Measurements from ENCODE around the gene PCDHA5. TPM values are rescaled to one million over a fixed set of nuclear protein-coding genes. Genes with fewer than 3 reads are reported as not detected.
"Not testable (repeated sequence)": the region's sequence is repeated elsewhere in the genome, so short reads cannot be mapped to it uniquely, and the experiment has no call there.

PCDHA5 gene
- under 0.01 TPM for total RNA-seq

- peak in 1 of 3 donors; percentile 9 for DNase-seq (ENCODE audit: low read depth in 2 of 3, low spot score in 2 of 3)
Observed at GRCh38 chr5:140821375-140822280, at the start of gene PCDHA5. TSS of gene PCDHA5 (plus strand) at chr5:140821613.

- no peak for DNase-seq (ENCODE audit: low read depth in 2 of 3, low spot score in 2 of 3)
Observed at GRCh38 chr5:140780512-140780911, 40.9 kb upstream of the PCDHA5 start.

GRCh38 chr5:140785905-140786686 is 35.3 kb upstream of the PCDHA5 start, which contains the start of gene PCDHA1:
TSS of gene PCDHA1 (plus strand) at chr5:140786140.
- DNase-seq (ENCODE audit: low read depth in 2 of 3, low spot score in 2 of 3), result no peak

GRCh38 chr5:140787422-140787821 is 34.0 kb upstream of the PCDHA5 start:
- not testable (repeated sequence) for DNase-seq (ENCODE audit: low read depth in 2 of 3, low spot score in 2 of 3)

GRCh38 chr5:140787849-140788504 is 33.4 kb upstream of the PCDHA5 start:
- DNase-seq (ENCODE audit: low read depth in 2 of 3, low spot score in 2 of 3), result not testable (repeated sequence)

GRCh38 chr5:140791089-140791488 is 30.3 kb upstream of the PCDHA5 start:
- DNase-seq (ENCODE audit: low read depth in 2 of 3, low spot score in 2 of 3), result no peak

GRCh38 chr5:140794595-140795258 is 26.7 kb upstream of the PCDHA5 start, which contains the start of gene PCDHA2:
TSS of gene PCDHA2 (plus strand) at chr5:140794852.
- DNase-seq (ENCODE audit: low read depth in 2 of 3, low spot score in 2 of 3), result no peak

- no peak for DNase-seq (ENCODE audit: low read depth in 2 of 3, low spot score in 2 of 3)
Observed at GRCh38 chr5:140795259-140795641, 26.2 kb upstream of the PCDHA5 start.

GRCh38 chr5:140796072-140796717 is 25.2 kb upstream of the PCDHA5 start:
- DNase-seq (ENCODE audit: low read depth in 2 of 3, low spot score in 2 of 3), result not testable (repeated sequence)

- DNase-seq (ENCODE audit: low read depth in 2 of 3, low spot score in 2 of 3), result no peak
Observed at GRCh38 chr5:140796718-140797095, 24.7 kb upstream of the PCDHA5 start.

GRCh38 chr5:140800816-140801493 is 20.5 kb upstream of the PCDHA5 start, which contains the start of gene PCDHA3:
TSS of gene PCDHA3 (plus strand) at chr5:140801057.
- DNase-seq (ENCODE audit: low read depth in 2 of 3, low spot score in 2 of 3), result peak in 1 of 3 donors; percentile 12

- no peak for DNase-seq (ENCODE audit: low read depth in 2 of 3, low spot score in 2 of 3)
Observed at GRCh38 chr5:140801494-140801841, 19.9 kb upstream of the PCDHA5 start.

GRCh38 chr5:140802381-140802780 is 19.0 kb upstream of the PCDHA5 start:
- not testable (repeated sequence) for DNase-seq (ENCODE audit: low read depth in 2 of 3, low spot score in 2 of 3)

GRCh38 chr5:140802781-140803271 is 18.6 kb upstream of the PCDHA5 start:
- no peak for DNase-seq (ENCODE audit: low read depth in 2 of 3, low spot score in 2 of 3)

- DNase-seq (ENCODE audit: low read depth in 2 of 3, low spot score in 2 of 3), result peak in 2 of 3 donors; percentile 17 to 34
Observed at GRCh38 chr5:140806834-140807775, 14.3 kb upstream of the PCDHA5 start, which contains the start of gene PCDHA4. TSS of gene PCDHA4 (plus strand) at chr5:140807068.

GRCh38 chr5:140808241-140808888 is 13.0 kb upstream of the PCDHA5 start:
- DNase-seq (ENCODE audit: low read depth in 2 of 3, low spot score in 2 of 3), result not testable (repeated sequence)

GRCh38 chr5:140808889-140809291 is 12.5 kb upstream of the PCDHA5 start:
- no peak for DNase-seq (ENCODE audit: low read depth in 2 of 3, low spot score in 2 of 3)

- DNase-seq (ENCODE audit: low read depth in 2 of 3, low spot score in 2 of 3), result no peak
Observed at GRCh38 chr5:140822281-140822629, 842 bp downstream of the PCDHA5 start.
